ENCODE measurements around the gene TMPRSS12.
"Not testable (repeated sequence)": the region's sequence is repeated elsewhere in the genome, so short reads cannot be mapped to it uniquely, and the experiment has no call there.

TMPRSS12 gene

GRCh38 chr12:50862316-50862715 is 19.6 kb downstream of the TMPRSS12 start:
- H3K27ac ChIP-seq (ENCODE audit: low read length), result no peak overlapping the region
- no peaks in the 10 kb centered on the region for H3K4me1 ChIP-seq (ENCODE audit: control insufficient read depth, low read depth, low read length)
- H3K9ac ChIP-seq (ENCODE audit: low read length), result no peak overlapping the region
- H3K27me3 ChIP-seq (ENCODE audit: control insufficient read depth, insufficient read depth, low read length), result no peaks in the 10 kb centered on the region
- no peaks in the 10 kb centered on the region for H3K36me3 ChIP-seq (ENCODE audit: control insufficient read depth, low read depth, low read length)
- H3K4me3 ChIP-seq (ENCODE audit: low read length), result no peak overlapping the region
- H3K9me3 ChIP-seq (ENCODE audit: control insufficient read depth, low read depth, low read length), result peaks cover 5% of the 10 kb centered on the region

- H3K27ac ChIP-seq (ENCODE audit: low read length), result no peak overlapping the region
- no peaks in the 10 kb centered on the region for H3K36me3 ChIP-seq (ENCODE audit: control insufficient read depth, low read depth, low read length)
- no peak overlapping the region for H3K9ac ChIP-seq (ENCODE audit: low read length)
- no peak overlapping the region for H3K4me3 ChIP-seq (ENCODE audit: low read length)
- no peaks in the 10 kb centered on the region for H3K4me1 ChIP-seq (ENCODE audit: control insufficient read depth, low read depth, low read length)
- no peaks in the 10 kb centered on the region for H3K27me3 ChIP-seq (ENCODE audit: control insufficient read depth, insufficient read depth, low read length)
- peaks cover 5% of the 10 kb centered on the region for H3K9me3 ChIP-seq (ENCODE audit: control insufficient read depth, low read depth, low read length)
These were observed 22.5 kb downstream of the TMPRSS12 start for GRCh38 chr12:50865266-50865665.

GRCh38 chr12:50868881-50869280 is 26.2 kb downstream of the TMPRSS12 start:
- H3K4me1 ChIP-seq (ENCODE audit: control insufficient read depth, low read depth, low read length); H3K9me3 ChIP-seq (ENCODE audit: control insufficient read depth, low read depth, low read length); H3K27me3 ChIP-seq (ENCODE audit: control insufficient read depth, insufficient read depth, low read length); H3K9ac ChIP-seq (ENCODE audit: low read length); H3K4me3 ChIP-seq (ENCODE audit: low read length); H3K36me3 ChIP-seq (ENCODE audit: control insufficient read depth, low read depth, low read length); H3K27ac ChIP-seq (ENCODE audit: low read length): not testable (repeated sequence)

- no peak overlapping the region for H3K27ac ChIP-seq (ENCODE audit: low read length)
- no peaks in the 10 kb centered on the region for H3K4me1 ChIP-seq (ENCODE audit: control insufficient read depth, low read depth, low read length)
- no peaks in the 10 kb centered on the region for H3K36me3 ChIP-seq (ENCODE audit: control insufficient read depth, low read depth, low read length)
- no peaks in the 10 kb centered on the region for H3K27me3 ChIP-seq (ENCODE audit: control insufficient read depth, insufficient read depth, low read length)
- no peak overlapping the region for H3K4me3 ChIP-seq (ENCODE audit: low read length)
- no peaks in the 10 kb centered on the region for H3K9me3 ChIP-seq (ENCODE audit: control insufficient read depth, low read depth, low read length)
- H3K9ac ChIP-seq (ENCODE audit: low read length), result no peak overlapping the region
These were observed 39.8 kb downstream of the TMPRSS12 start for GRCh38 chr12:50882563-50882962.

- no peak overlapping the region for H3K4me3 ChIP-seq (ENCODE audit: low read length)
- no peaks in the 10 kb centered on the region for H3K4me1 ChIP-seq (ENCODE audit: control insufficient read depth, low read depth, low read length)
These were observed 44.5 kb downstream of the TMPRSS12 start for GRCh38 chr12:50887191-50887590.

GRCh38 chr12:50888666-50889065 is 45.9 kb downstream of the TMPRSS12 start:
- Histone ChIP-seq H3K9ac (ENCODE audit: low read length) (no peak overlapping the region), H3K4me1 (ENCODE audit: control insufficient read depth, low read depth, low read length) (no peaks in the 10 kb centered on the region), H3K4me3 (ENCODE audit: low read length) (no peak overlapping the region), H3K36me3 (ENCODE audit: control insufficient read depth, low read depth, low read length) (no peaks in the 10 kb centered on the region), H3K9me3 (ENCODE audit: control insufficient read depth, low read depth, low read length) (no peaks in the 10 kb centered on the region), H3K27ac (ENCODE audit: low read length) (no peak overlapping the region), H3K27me3 (ENCODE audit: control insufficient read depth, insufficient read depth, low read length) (no peaks in the 10 kb centered on the region)

More at GRCh38 chr12:50887191-50887590, 44.5 kb downstream of the TMPRSS12 start:
- no peak overlapping the region for H3K27ac ChIP-seq (ENCODE audit: low read length)
- H3K9me3 ChIP-seq (ENCODE audit: control insufficient read depth, low read depth, low read length), result no peaks in the 10 kb centered on the region
- no peak overlapping the region for H3K9ac ChIP-seq (ENCODE audit: low read length)
- no peaks in the 10 kb centered on the region for H3K27me3 ChIP-seq (ENCODE audit: control insufficient read depth, insufficient read depth, low read length)
- H3K36me3 ChIP-seq (ENCODE audit: control insufficient read depth, low read depth, low read length), result no peaks in the 10 kb centered on the region

GRCh38 chr12:50894241-50894640 is 51.5 kb downstream of the TMPRSS12 start:
- no peaks in the 10 kb centered on the region for H3K4me1 ChIP-seq (ENCODE audit: control insufficient read depth, low read depth, low read length)
- H3K9me3 ChIP-seq (ENCODE audit: control insufficient read depth, low read depth, low read length), result no peaks in the 10 kb centered on the region
- H3K27ac ChIP-seq (ENCODE audit: low read length), result no peak overlapping the region
- no peaks in the 10 kb centered on the region for H3K36me3 ChIP-seq (ENCODE audit: control insufficient read depth, low read depth, low read length)
- no peak overlapping the region for H3K4me3 ChIP-seq (ENCODE audit: low read length)
- no peak overlapping the region for H3K9ac ChIP-seq (ENCODE audit: low read length)
- H3K27me3 ChIP-seq (ENCODE audit: control insufficient read depth, insufficient read depth, low read length), result no peaks in the 10 kb centered on the region

- Histone ChIP-seq H3K27me3 (ENCODE audit: control insufficient read depth, insufficient read depth, low read length) (no peaks in the 10 kb centered on the region), H3K4me3 (ENCODE audit: low read length) (no peak overlapping the region), H3K27ac (ENCODE audit: low read length) (no peak overlapping the region), H3K36me3 (ENCODE audit: control insufficient read depth, low read depth, low read length) (no peaks in the 10 kb centered on the region), H3K4me1 (ENCODE audit: control insufficient read depth, low read depth, low read length) (no peaks in the 10 kb centered on the region), H3K9ac (ENCODE audit: low read length) (no peak overlapping the region), H3K9me3 (ENCODE audit: control insufficient read depth, low read depth, low read length) (no peaks in the 10 kb centered on the region)
These were observed 59.0 kb downstream of the TMPRSS12 start for GRCh38 chr12:50901685-50902113.

- not testable (repeated sequence) for H3K9me3 ChIP-seq (ENCODE audit: control insufficient read depth, low read depth, low read length); H3K27me3 ChIP-seq (ENCODE audit: control insufficient read depth, insufficient read depth, low read length); H3K4me1 ChIP-seq (ENCODE audit: control insufficient read depth, low read depth, low read length); H3K4me3 ChIP-seq (ENCODE audit: low read length); H3K9ac ChIP-seq (ENCODE audit: low read length); H3K27ac ChIP-seq (ENCODE audit: low read length); H3K36me3 ChIP-seq (ENCODE audit: control insufficient read depth, low read depth, low read length)
These were observed 65.8 kb downstream of the TMPRSS12 start for GRCh38 chr12:50908479-50908878.

- H3K9me3 ChIP-seq (ENCODE audit: control insufficient read depth, low read depth, low read length), result peaks cover 27% of the 10 kb centered on the region
These were observed 69.6 kb downstream of the TMPRSS12 start for GRCh38 chr12:50912361-50912760.

GRCh38 chr12:50913224-50913623 is 70.5 kb downstream of the TMPRSS12 start:
- H3K9me3 ChIP-seq (ENCODE audit: control insufficient read depth, low read depth, low read length), result peaks cover 27% of the 10 kb centered on the region

More at GRCh38 chr12:50912361-50912760, 69.6 kb downstream of the TMPRSS12 start:
- not testable (repeated sequence) for H3K9ac ChIP-seq (ENCODE audit: low read length); H3K27me3 ChIP-seq (ENCODE audit: control insufficient read depth, insufficient read depth, low read length); H3K36me3 ChIP-seq (ENCODE audit: control insufficient read depth, low read depth, low read length); H3K4me1 ChIP-seq (ENCODE audit: control insufficient read depth, low read depth, low read length); H3K27ac ChIP-seq (ENCODE audit: low read length); H3K4me3 ChIP-seq (ENCODE audit: low read length)

GRCh38 chr12:50914872-50915484 is 72.3 kb downstream of the TMPRSS12 start:
- no peak overlapping the region for H3K27ac ChIP-seq (ENCODE audit: low read length)
- H3K4me3 ChIP-seq (ENCODE audit: low read length), result no peak overlapping the region
- no peaks in the 10 kb centered on the region for H3K36me3 ChIP-seq (ENCODE audit: control insufficient read depth, low read depth, low read length)
- no peaks in the 10 kb centered on the region for H3K27me3 ChIP-seq (ENCODE audit: control insufficient read depth, insufficient read depth, low read length)
- H3K4me1 ChIP-seq (ENCODE audit: control insufficient read depth, low read depth, low read length), result peaks cover 1% of the 10 kb centered on the region
- no peak overlapping the region for H3K9ac ChIP-seq (ENCODE audit: low read length)
- peaks cover 27% of the 10 kb centered on the region for H3K9me3 ChIP-seq (ENCODE audit: control insufficient read depth, low read depth, low read length)

More at GRCh38 chr12:50913224-50913623, 70.5 kb downstream of the TMPRSS12 start:
- Histone ChIP-seq H3K9ac (ENCODE audit: low read length) (no peak overlapping the region), H3K27me3 (ENCODE audit: control insufficient read depth, insufficient read depth, low read length) (no peaks in the 10 kb centered on the region), H3K4me1 (ENCODE audit: control insufficient read depth, low read depth, low read length) (no peaks in the 10 kb centered on the region), H3K36me3 (ENCODE audit: control insufficient read depth, low read depth, low read length) (no peaks in the 10 kb centered on the region), H3K27ac (ENCODE audit: low read length) (no peak overlapping the region), H3K4me3 (ENCODE audit: low read length) (no peak overlapping the region)

All from iPS-18a (cell line).